Mesenchymal stem cell (in vitro differentiated cells and primary cell): Measurements from ENCODE around the gene PIAS3.
A peak's percentile ranks its signal among the peaks of the same experiment; 100 is the strongest.

Source experiments
- DNase-seq: peaks from one replicate; pipeline ENCODE4 v3.0.0-alpha.2; 2013
- H2AFZ ChIP-seq: one replicate; pipeline ENCODE4 v1.6.1; 2013; ENCODE audit warnings: low read depth, mild to moderate bottlenecking, control low read depth, inconsistent platforms, low read length, moderate library complexity
- H2AK5ac ChIP-seq: 2 replicates; pipeline ENCODE4 v1.6.1; 2013; ENCODE audit warnings: low read length, moderate library complexity, mild to moderate bottlenecking, inconsistent platforms; ENCODE audit not compliant: severe bottlenecking
- H2BK120ac ChIP-seq: one replicate; pipeline ENCODE4 v1.6.1; 2013; ENCODE audit warnings: low read depth, mild to moderate bottlenecking, inconsistent platforms, low read length, moderate library complexity
- H2BK12ac ChIP-seq, 2 experiments: one replicate each; pipeline ENCODE4 v1.6.1; 2013; ENCODE audit warnings: inconsistent platforms in 2 of 2, low read length in 2 of 2, mild to moderate bottlenecking in 2 of 2, moderate library complexity in 2 of 2, control low read depth in 1 of 2
- H2BK15ac ChIP-seq: one replicate; pipeline ENCODE4 v1.6.1; 2013; ENCODE audit warnings: mild to moderate bottlenecking, low read depth, inconsistent platforms; ENCODE audit not compliant: poor library complexity, severe bottlenecking
- H2BK5ac ChIP-seq: 2 replicates; pipeline ENCODE4 v1.6.1; 2013; ENCODE audit warnings: low read depth, mild to moderate bottlenecking, low read length, control low read depth, inconsistent platforms; ENCODE audit not compliant: poor library complexity, severe bottlenecking
- H3K14ac ChIP-seq, 2 experiments: one replicate each; pipeline ENCODE4 v1.6.1; 2013; ENCODE audit warnings: inconsistent platforms in 2 of 2, low read length in 2 of 2, control low read depth in 1 of 2, mild to moderate bottlenecking in 1 of 2, moderate library complexity in 1 of 2
- H3K18ac ChIP-seq, 2 experiments: one replicate each; pipeline ENCODE4 v1.6.1; 2013; ENCODE audit warnings: inconsistent platforms in 2 of 2, low read length in 2 of 2, control low read depth in 1 of 2, low read depth in 1 of 2, mild to moderate bottlenecking in 1 of 2
- H3K23ac ChIP-seq, 2 experiments: one replicate each; pipeline ENCODE4 v1.6.1; 2013; ENCODE audit warnings: inconsistent platforms in 2 of 2, low read length in 2 of 2, mild to moderate bottlenecking in 2 of 2, moderate library complexity in 2 of 2, control low read depth in 1 of 2
- H3K27ac ChIP-seq: 2 replicates; pipeline ENCODE4 v1.5.1; 2013; ENCODE audit warnings: mild to moderate bottlenecking, moderate library complexity, low read length, control low read depth, inconsistent platforms; ENCODE audit not compliant: poor library complexity, severe bottlenecking
- H3K27me3 ChIP-seq, 2 experiments: 2 replicates each; pipeline versions ENCODE4 v1.6.1 to v1.7.0; 2013; ENCODE audit warnings: low read length in 2 of 2, mild to moderate bottlenecking in 2 of 2, moderate library complexity in 2 of 2, control low read depth in 1 of 2, inconsistent platforms in 1 of 2; ENCODE audit not compliant: control insufficient read depth in 1 of 2, insufficient read depth in 1 of 2
- H3K36me3 ChIP-seq, 2 experiments: 2 replicates each; pipeline versions ENCODE4 v1.6.1 to v1.7.0; 2013; ENCODE audit warnings: low read length in 2 of 2, control low read depth in 1 of 2, inconsistent platforms in 1 of 2, low read depth in 1 of 2, mild to moderate bottlenecking in 1 of 2; ENCODE audit not compliant: insufficient read depth in 2 of 2, control insufficient read depth in 1 of 2
- H3K4ac ChIP-seq, 2 experiments: one replicate each; pipeline ENCODE4 v1.6.1; 2013; ENCODE audit warnings: inconsistent platforms in 2 of 2, low read length in 2 of 2, mild to moderate bottlenecking in 2 of 2, moderate library complexity in 2 of 2, control low read depth in 1 of 2, low read depth in 1 of 2
- H3K4me1 ChIP-seq: 2 replicates; pipeline ENCODE4 v1.6.1; 2013; ENCODE audit warnings: low read depth, low read length, control low read depth; ENCODE audit not compliant: control insufficient read depth, insufficient read depth
- H3K4me2 ChIP-seq: 2 replicates; pipeline ENCODE4 v1.6.1; 2013; ENCODE audit warnings: low read length, mild to moderate bottlenecking, inconsistent platforms; ENCODE audit not compliant: poor library complexity, severe bottlenecking
- H3K4me3 ChIP-seq, 2 experiments: 2 replicates each; pipeline versions ENCODE4 v1.5.1 to v1.7.0; 2013; ENCODE audit warnings: low read length in 2 of 2, mild to moderate bottlenecking in 2 of 2, control low read depth in 1 of 2, low read depth in 1 of 2; ENCODE audit not compliant: insufficient read depth in 1 of 2
- H3K79me1 ChIP-seq: replicated peaks from 2 replicates; pipeline ENCODE4 v1.6.1; 2013; ENCODE audit warnings: mild to moderate bottlenecking, control low read depth, low read length, inconsistent platforms; ENCODE audit not compliant: poor library complexity, severe bottlenecking
- H3K9ac ChIP-seq: 2 replicates; pipeline ENCODE4 v1.7.0; 2013; ENCODE audit warnings: mild to moderate bottlenecking, low read length, moderate library complexity
- H3K9me3 ChIP-seq: 2 replicates; pipeline ENCODE4 v1.7.0; 2013; ENCODE audit warnings: mild to moderate bottlenecking, low read length; ENCODE audit not compliant: control insufficient read depth
- H4K8ac ChIP-seq: one replicate; pipeline ENCODE4 v1.6.1; 2013; ENCODE audit warnings: inconsistent platforms, mild to moderate bottlenecking, low read length, moderate library complexity
- H4K91ac ChIP-seq: one replicate; pipeline ENCODE4 v1.6.1; 2013; ENCODE audit warnings: mild to moderate bottlenecking, low read length, inconsistent platforms
- whole genome bisulfite sequencing: methylation state at CpG from one replicate; pipeline ENCODE4 v1.1.7; 2013; ENCODE audit warnings: mixed read lengths; 5-methylcytosine and 5-hydroxymethylcytosine counted together

Gene PIAS3

GRCh38 chr1:145868232-145868631, 9.4 kb upstream of the PIAS3 start:
- Histone ChIP-seq H3K36me3 (peaks cover 0 to 29% of the 10 kb centered on the region in 2 experiments), H2AFZ (no peak overlapping the region), H3K23ac (peak overlapping the region in 1 of 2 experiments; percentile 23), H3K9ac (no peak overlapping the region), H3K79me1 (no peaks in the 10 kb centered on the region), H3K4me3 (no peak overlapping the region), H3K27me3 (no peaks in the 10 kb centered on the region), H3K4me2 (no peak overlapping the region), H2AK5ac (no peak overlapping the region), H3K9me3 (no peaks in the 10 kb centered on the region), H2BK120ac (no peak overlapping the region), H4K91ac (no peak overlapping the region), H2BK12ac (no peak overlapping the region), H3K14ac (no peak overlapping the region), H2BK5ac (no peak overlapping the region), H3K18ac (no peak overlapping the region), H4K8ac (no peak overlapping the region), H3K4me1 (peaks cover 4% of the 10 kb centered on the region), H2BK15ac (no peak overlapping the region), H3K27ac (no peak overlapping the region), H3K4ac (no peak overlapping the region)
- no peak for DNase-seq
- 86% methylated on average over 4 of the region's 4 CpGs for WGBS

DNA sequence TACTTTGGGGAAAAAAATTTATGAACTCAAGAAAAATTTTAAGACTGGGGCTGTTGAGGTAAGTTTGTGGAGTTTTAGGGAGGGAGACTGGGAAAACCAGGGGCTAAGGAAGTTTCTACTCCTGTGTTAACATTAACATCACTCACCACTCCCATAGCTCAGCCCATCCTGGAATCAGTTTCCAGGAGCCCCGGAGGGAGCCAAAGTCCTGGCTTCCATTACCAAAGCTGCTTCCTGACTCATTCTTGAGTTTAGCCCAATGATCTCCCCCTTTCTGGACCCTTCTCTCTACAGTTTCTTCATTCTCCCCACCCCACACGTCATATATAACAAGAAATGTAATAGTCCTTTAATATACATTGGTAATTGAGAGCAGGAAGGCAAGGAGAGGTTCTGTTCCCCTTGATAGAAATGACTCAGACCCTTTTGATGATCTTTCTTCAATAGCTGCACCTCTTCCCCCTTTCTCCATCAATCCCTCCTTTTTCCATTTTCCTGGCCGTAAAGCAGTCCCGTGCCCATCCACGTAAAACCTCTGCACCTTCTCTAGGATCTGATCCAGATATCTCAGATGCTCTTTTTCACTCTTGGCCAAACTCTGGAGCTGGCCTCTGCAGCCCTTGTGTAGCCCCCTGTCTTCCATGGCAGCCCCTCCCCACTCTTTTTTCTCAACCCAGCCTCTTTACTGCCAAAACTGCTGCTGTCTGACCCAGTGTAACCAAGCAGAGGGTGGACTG, 4.6 kb upstream of the PIAS3 start:
- no peak overlapping the region for H3K4ac ChIP-seq
- H3K27ac ChIP-seq, result no peak overlapping the region
- no peak overlapping the region for H3K18ac ChIP-seq
- H3K23ac ChIP-seq, result no peak overlapping the region
- H2BK120ac ChIP-seq, result no peak overlapping the region
- no peak overlapping the region for H3K14ac ChIP-seq
- no peak overlapping the region for H2AK5ac ChIP-seq
- H2BK15ac ChIP-seq, result no peak overlapping the region
- H3K4me2 ChIP-seq, result no peak overlapping the region
- DNase-seq, result no peak
- H2BK5ac ChIP-seq, result no peak overlapping the region
- no peak overlapping the region for H2AFZ ChIP-seq
- no peaks in the 10 kb centered on the region for H3K27me3 ChIP-seq
- H3K9ac ChIP-seq, result no peak overlapping the region
- no peaks in the 10 kb centered on the region for H3K79me1 ChIP-seq
- WGBS, result 84% methylated on average over 4 of the region's 5 CpGs
- peaks cover 0 to 29% of the 10 kb centered on the region in 2 experiments for H3K36me3 ChIP-seq
- H3K9me3 ChIP-seq, result no peaks in the 10 kb centered on the region
- H3K4me3 ChIP-seq, result no peak overlapping the region
- H4K91ac ChIP-seq, result no peak overlapping the region
- no peak overlapping the region for H4K8ac ChIP-seq
- peaks cover 3% of the 10 kb centered on the region for H3K4me1 ChIP-seq
- H2BK12ac ChIP-seq, result no peak overlapping the region

DNA sequence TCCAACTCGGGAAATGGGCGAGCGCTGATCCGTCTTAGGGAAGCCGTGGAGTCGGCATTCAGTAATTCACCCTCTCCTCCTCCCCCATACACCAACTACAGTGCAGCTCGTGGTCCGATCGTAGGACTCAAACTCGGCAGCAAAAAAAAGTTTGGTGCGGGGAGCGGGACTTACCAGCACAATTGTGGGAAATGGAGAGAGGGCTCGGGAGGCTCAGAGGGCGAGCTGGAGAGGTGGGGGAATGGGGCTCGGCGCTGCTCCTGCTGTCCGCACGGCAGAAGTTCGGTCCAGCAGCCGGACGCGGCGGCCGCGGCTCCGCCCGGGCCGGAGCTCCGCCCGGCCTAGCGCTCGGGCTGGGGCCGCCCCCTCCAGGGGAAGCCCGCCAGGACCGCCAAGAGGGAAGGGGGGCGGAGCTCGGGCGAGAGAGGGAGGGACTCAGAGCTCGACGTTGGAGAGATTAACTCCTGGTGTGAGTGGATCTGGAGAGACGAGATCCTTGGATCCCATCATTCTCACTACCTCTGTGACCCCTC, 676 bp upstream of the PIAS3 start:
- peak overlapping the region; percentile 79 for H2BK5ac ChIP-seq

DNA sequence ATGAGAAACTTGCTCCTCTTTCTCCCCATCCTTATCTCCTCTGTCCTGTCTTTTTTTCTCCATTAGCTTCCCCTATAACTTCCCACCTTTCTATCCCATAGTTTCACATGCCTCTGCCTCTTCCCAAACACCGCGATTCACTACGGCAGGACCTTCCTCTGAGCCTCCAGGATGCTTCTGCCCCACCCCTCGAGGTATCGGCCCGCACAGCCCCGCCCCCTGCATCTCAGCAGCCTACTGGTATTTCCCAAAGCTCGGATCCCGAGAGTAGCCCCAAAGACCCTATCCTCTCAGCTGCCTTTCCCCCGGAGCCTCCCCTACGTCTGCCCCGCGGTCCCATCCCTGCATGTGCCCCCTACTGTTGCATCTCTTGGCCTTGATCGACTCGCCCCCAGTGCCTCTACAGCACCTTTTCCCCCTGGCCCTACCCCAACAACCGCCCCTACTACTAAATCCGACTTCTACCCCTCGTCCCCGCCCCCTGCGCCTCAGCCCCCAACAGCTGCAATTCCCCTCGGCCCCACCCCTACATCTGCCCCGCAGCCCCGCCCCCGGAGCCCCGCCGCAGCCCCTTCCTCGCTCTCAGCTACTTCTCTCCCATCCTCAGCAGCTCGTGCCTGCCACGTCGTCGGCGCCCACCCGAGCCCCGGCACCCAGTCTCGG, 512 bp downstream of the PIAS3 start:
- DNase-seq, result peak; percentile 50

More for the DNA sequence above, 676 bp upstream of the PIAS3 start:
- Histone ChIP-seq H3K4me3 (peak overlapping the region; percentile 64 to 95), H3K14ac (peak overlapping the region in 1 of 2 experiments; percentile 89), H3K18ac (peak overlapping the region; percentile 54 to 86), H3K27ac (peak overlapping the region; percentile 95), H3K4me1 (peaks cover 11% of the 10 kb centered on the region), H2BK12ac (peak overlapping the region in 1 of 2 experiments; percentile 87), H3K9me3 (no peaks in the 10 kb centered on the region), H3K23ac (peak overlapping the region in 1 of 2 experiments; percentile 23), H2BK15ac (no peak overlapping the region), H3K79me1 (peaks cover 23% of the 10 kb centered on the region), H4K8ac (peak overlapping the region; percentile 97), H3K9ac (peak overlapping the region; percentile 95), H4K91ac (peak overlapping the region; percentile 65), H3K4me2 (peak overlapping the region; percentile 87), H2AK5ac (no peak overlapping the region), H2BK120ac (no peak overlapping the region), H3K4ac (peak overlapping the region; percentile 28 to 85), H3K27me3 (no peaks in the 10 kb centered on the region), H2AFZ (peak overlapping the region; percentile 75), H3K36me3 (peaks cover 25 to 27% of the 10 kb centered on the region in 2 experiments)
- DNase-seq, result peak; percentile 92
- WGBS, result under 1% methylated on average over 30 of the region's 41 CpGs

More for the DNA sequence above, 512 bp downstream of the PIAS3 start:
- Histone ChIP-seq H2BK12ac (peak overlapping the region in 1 of 2 experiments; percentile 70), H3K4me3 (peak overlapping the region; percentile 94 to 95), H2AFZ (peak overlapping the region; percentile 29), H3K79me1 (peaks cover 32% of the 10 kb centered on the region), H2AK5ac (no peak overlapping the region), H4K91ac (peak overlapping the region; percentile 90), H3K27me3 (no peaks in the 10 kb centered on the region), H2BK15ac (peak overlapping the region; percentile 91), H3K4me2 (peak overlapping the region; percentile 67), H3K18ac (peak overlapping the region in 1 of 2 experiments; percentile 98), H3K36me3 (peaks cover 37 to 39% of the 10 kb centered on the region in 2 experiments), H3K9me3 (no peaks in the 10 kb centered on the region), H3K9ac (peak overlapping the region; percentile 95), H3K27ac (peak overlapping the region; percentile 70), H3K4me1 (peaks cover 11% of the 10 kb centered on the region), H2BK5ac (peak overlapping the region; percentile 97), H4K8ac (no peak overlapping the region), H2BK120ac (peak overlapping the region; percentile 83), H3K4ac (peak overlapping the region in 1 of 2 experiments; percentile 83), H3K14ac (peak overlapping the region in 1 of 2 experiments; percentile 92), H3K23ac (no peak overlapping the region)
- WGBS, result 2% methylated on average over 26 of the region's 35 CpGs
